HEK293 (cell line): ENCODE results near the gene TAF5L.

Experiments used
- BCL11B ChIP-seq: fragments of 450-650 bp; formaldehyde crosslinking; IDR thresholded peaks from 2 replicates; pipeline ENCODE4 v1.5.1; 2016; ENCODE audit warnings: low read depth, missing biosample characterization, missing genetic modification characterization
- GLIS2 ChIP-seq: fragments of 450-650 bp; formaldehyde crosslinking; IDR thresholded peaks from 2 replicates; pipeline ENCODE4 v1.5.1; 2016; ENCODE audit warnings: missing biosample characterization, missing genetic modification characterization
- HOXD13 ChIP-seq: sonication (generic); formaldehyde crosslinking; IDR thresholded peaks from 2 replicates; pipeline ENCODE4 v1.8.0; 2022; ENCODE audit warnings: missing genetic modification reagents, borderline replicate concordance
- KLF17 ChIP-seq: fragments of 450-650 bp; formaldehyde crosslinking; IDR thresholded peaks from 2 replicates; pipeline ENCODE4 v1.5.1; 2016; ENCODE audit warnings: missing biosample characterization, missing genetic modification characterization
- KLF8 ChIP-seq: fragments of 450-650 bp; formaldehyde crosslinking; IDR thresholded peaks from 2 replicates; pipeline ENCODE4 v1.5.1; 2016; ENCODE audit warnings: missing biosample characterization, missing genetic modification characterization
- MZF1 ChIP-seq: fragments of 450-650 bp; formaldehyde crosslinking; IDR thresholded peaks from 2 replicates; pipeline ENCODE4 v1.5.1; 2017; ENCODE audit warnings: missing biosample characterization, missing genetic modification characterization, borderline replicate concordance
- PBX3 ChIP-seq: sonication (generic); formaldehyde crosslinking; IDR thresholded peaks from 2 replicates; pipeline ENCODE4 v1.8.1; 2022; ENCODE audit warnings: mild to moderate bottlenecking, moderate library complexity, missing genetic modification reagents
- PRDM4 ChIP-seq: fragments of 450-650 bp; formaldehyde crosslinking; IDR thresholded peaks from 2 replicates; pipeline ENCODE4 v1.5.1; 2017; ENCODE audit warnings: missing biosample characterization, missing genetic modification characterization
- PRDM6 ChIP-seq: fragments of 450-650 bp; formaldehyde crosslinking; IDR thresholded peaks from 2 replicates; pipeline ENCODE4 v1.5.1; 2017; ENCODE audit warnings: missing biosample characterization, missing genetic modification characterization
- REPIN1 ChIP-seq: fragments of 450-650 bp; formaldehyde crosslinking; IDR thresholded peaks from 2 replicates; pipeline ENCODE4 v1.5.1; 2017; ENCODE audit warnings: missing biosample characterization, missing genetic modification characterization, low read depth
- SETDB1 ChIP-seq: IDR thresholded peaks from one replicate; pipeline ENCODE4 v1.6.1; 2017; ENCODE audit warnings: mild to moderate bottlenecking, low read length, moderate library complexity, mixed read lengths; ENCODE audit not compliant: insufficient read length
- SP2 ChIP-seq: fragments of 450-650 bp; formaldehyde crosslinking; IDR thresholded peaks from 2 replicates; pipeline ENCODE4 v1.5.1; 2016; ENCODE audit warnings: missing biosample characterization, missing genetic modification characterization
- TRIM28 ChIP-seq: IDR thresholded peaks from 2 replicates; pipeline ENCODE4 v1.6.1; 2011; ENCODE audit warnings: low read length, control low read depth, borderline replicate concordance
- YY2 ChIP-seq: fragments of 450-650 bp; formaldehyde crosslinking; IDR thresholded peaks from 2 replicates; pipeline ENCODE4 v1.5.1; 2016; ENCODE audit warnings: missing biosample characterization, missing genetic modification characterization
- ZBTB17 ChIP-seq: fragments of 450-650 bp; formaldehyde crosslinking; IDR thresholded peaks from 2 replicates; pipeline ENCODE4 v1.5.1; 2016; ENCODE audit warnings: missing biosample characterization, missing genetic modification characterization
- ZBTB49 ChIP-seq: fragments of 450-650 bp; formaldehyde crosslinking; IDR thresholded peaks from 2 replicates; pipeline ENCODE4 v1.5.1; 2016; ENCODE audit warnings: missing biosample characterization, missing genetic modification characterization, low read depth
- ZEB2 ChIP-seq: fragments of 450-650 bp; formaldehyde crosslinking; IDR thresholded peaks from 2 replicates; pipeline ENCODE4 v1.5.1; 2016; ENCODE audit warnings: missing biosample characterization, missing genetic modification characterization
- ZNF121 ChIP-seq: fragments of 450-650 bp; formaldehyde crosslinking; IDR thresholded peaks from 2 replicates; pipeline ENCODE4 v1.5.1; 2016; ENCODE audit warnings: missing biosample characterization, missing genetic modification characterization
- ZNF132 ChIP-seq: fragments of 450-650 bp; formaldehyde crosslinking; IDR thresholded peaks from 2 replicates; pipeline ENCODE4 v1.5.1; 2017; ENCODE audit warnings: missing biosample characterization, missing genetic modification characterization, borderline replicate concordance
- ZNF146 ChIP-seq: fragments of 450-650 bp; formaldehyde crosslinking; IDR thresholded peaks from 2 replicates; pipeline ENCODE4 v1.5.1; 2016; ENCODE audit warnings: missing biosample characterization, missing genetic modification characterization
- ZNF18 ChIP-seq: fragments of 450-650 bp; formaldehyde crosslinking; IDR thresholded peaks from 2 replicates; pipeline ENCODE4 v1.5.1; 2016; ENCODE audit warnings: missing biosample characterization, missing genetic modification characterization
- ZNF292 ChIP-seq: fragments of 450-650 bp; formaldehyde crosslinking; IDR thresholded peaks from 2 replicates; pipeline ENCODE4 v1.5.1; 2016; ENCODE audit warnings: low read depth, missing biosample characterization, missing genetic modification characterization, borderline replicate concordance
- ZNF335 ChIP-seq: fragments of 450-650 bp; formaldehyde crosslinking; conservative IDR thresholded peaks from 2 replicates; pipeline ENCODE4 v1.5.1; 2016; ENCODE audit warnings: missing biosample characterization, missing genetic modification characterization
- ZNF366 ChIP-seq: fragments of 450-650 bp; formaldehyde crosslinking; conservative IDR thresholded peaks from 2 replicates; pipeline ENCODE4 v1.5.1; 2016; ENCODE audit warnings: missing biosample characterization, missing genetic modification characterization
- ZNF555 ChIP-seq: fragments of 450-650 bp; formaldehyde crosslinking; conservative IDR thresholded peaks from 2 replicates; pipeline ENCODE4 v1.5.1; 2017; ENCODE audit warnings: missing biosample characterization, mild to moderate bottlenecking, missing genetic modification characterization, inconsistent platforms
- ZNF639 ChIP-seq: fragments of 450-650 bp; formaldehyde crosslinking; IDR thresholded peaks from 2 replicates; pipeline ENCODE4 v1.5.1; 2016; ENCODE audit warnings: missing biosample characterization, missing genetic modification characterization
- ZNF660 ChIP-seq: fragments of 450-650 bp; IDR thresholded peaks from 2 replicates; pipeline ENCODE4 v1.5.1; 2018; ENCODE audit warnings: missing biosample characterization, mild to moderate bottlenecking, missing genetic modification characterization
- ZSCAN23 ChIP-seq: fragments of 450-650 bp; formaldehyde crosslinking; IDR thresholded peaks from 2 replicates; pipeline ENCODE4 v1.5.1; 2016; ENCODE audit warnings: missing biosample characterization, missing genetic modification characterization

The TAF5L gene

GRCh38 chr1:229572286-229572685 lies 53.6 kb downstream of the TAF5L start (continued):
- TF ChIP-seq ZSCAN23 (tag by site-specific recombination) (0 out of 2 replicates have a peak, but pooled peaks have one; percentile 71), ZNF335 (no peak), BCL11B (tag by site-specific recombination) (no peak; the same call in 1 of the 2 replicates), ZNF292 (tag by site-specific recombination) (no peak), MZF1 (tag by site-specific recombination) (no peak), PRDM6 (tag by site-specific recombination) (peak; percentile 79), ZBTB17 (peak; percentile 82), ZNF639 (tag by site-specific recombination) (peak; percentile 78; the same call in 1 of the 2 replicates), ZNF18 (tag by site-specific recombination) (0 out of 2 replicates have a peak, but pooled peaks have one; percentile 50), YY2 (tag by site-specific recombination) (no peak), SP2 (tag by site-specific recombination) (0 out of 2 replicates have a peak, but pooled peaks have one; percentile 17), TRIM28 (peak; percentile 88), PRDM4 (tag by site-specific recombination) (no peak), GLIS2 (tag by site-specific recombination) (no peak), HOXD13 (CRISPR knock-in tag) (no peak), ZNF555 (tag by site-specific recombination) (no peak), KLF17 (tag by site-specific recombination) (no peak), KLF8 (peak; percentile 85), ZBTB49 (tag by site-specific recombination) (no peak), ZNF132 (tag by site-specific recombination) (no peak), PBX3 (no peak), SETDB1 (no peak), ZNF660 (tag by site-specific recombination) (no peak), ZNF121 (no peak), ZNF146 (tag by site-specific recombination) (no peak), REPIN1 (tag by site-specific recombination) (no peak), ZEB2 (peak; percentile 41; the same call in 1 of the 2 replicates), ZNF366 (tag by site-specific recombination) (peak; percentile 91)
